ENCODE measurements around the gene RANBP3L. TPM values are rescaled to one million over a fixed set of nuclear protein-coding genes. Genes with fewer than 3 reads are reported as not detected.

RANBP3L gene
- total RNA-seq, 2 experiments from 2014 or later = not detected

GRCh38 chr5:36250427-36250826 lies 51.3 kb downstream of the RANBP3L start:
- Mint-ChIP-seq H3K4me3 (no peak overlapping the region), H3K27me3 (peaks cover 21% of the 10 kb centered on the region)
- CTCF ChIA-PET = interaction anchor here (0.7 to 2.5 kb wide), 3 partner anchors 8 to 1577 kb away, joined by 3 to 11 read pairs (median 4); partner anchors contain the start of gene NADK2

GRCh38 chr5:36246036-36246800 lies 55.5 kb downstream of the RANBP3L start:
- H3K27ac Mint-ChIP-seq = no peak overlapping the region
- ChIA-PET POLR2A (no interaction called here), CTCF (no interaction called here)
- no peak for DNase-seq
- H3K9me3 Mint-ChIP-seq = no peaks in the 10 kb centered on the region
- H3K36me3 Mint-ChIP-seq (ENCODE audit: low read depth) = no peaks in the 10 kb centered on the region
- H3K4me1 Mint-ChIP-seq = peaks cover 19% of the 10 kb centered on the region
- peaks cover 10% of the 10 kb centered on the region for H3K27me3 Mint-ChIP-seq
- H3K4me3 Mint-ChIP-seq = no peak overlapping the region

More at GRCh38 chr5:36250427-36250826, 51.3 kb downstream of the RANBP3L start:
- Mint-ChIP-seq H3K4me1 (no peaks in the 10 kb centered on the region), H3K36me3 (ENCODE audit: low read depth) (no peaks in the 10 kb centered on the region), H3K27ac (no peak overlapping the region), H3K9me3 (no peaks in the 10 kb centered on the region)
- DNase-seq = no peak
- POLR2A ChIA-PET = interaction anchor here (3.0 kb wide), 1 partner anchor 8 kb away, joined by 14 read pairs; the partner anchor contains the start of gene NADK2

- H3K9me3 Mint-ChIP-seq = no peaks in the 10 kb centered on the region
- H3K4me1 Mint-ChIP-seq = peaks cover 34% of the 10 kb centered on the region
- no peak for DNase-seq
- H3K36me3 Mint-ChIP-seq (ENCODE audit: low read depth) = no peaks in the 10 kb centered on the region
- no peak overlapping the region for H3K4me3 Mint-ChIP-seq
- peaks cover 4% of the 10 kb centered on the region for H3K27me3 Mint-ChIP-seq
- no peak overlapping the region for H3K27ac Mint-ChIP-seq
- ChIA-PET POLR2A (interaction anchor here (1.2 to 5.8 kb wide), 2 partner anchors 12 to 92 kb away, joined by 3 to 80 read pairs; partner anchors contain the start of genes LMBRD2 and SKP2), CTCF (interaction anchor here (1.1 to 1.2 kb wide), 2 partner anchors 166 to 167 kb away, joined by 3 to 4 read pairs; no protein-coding TSS in a partner anchor)
Observed at GRCh38 chr5:36244076-36244475, 57.6 kb downstream of the RANBP3L start.

- Mint-ChIP-seq H3K27ac (peak overlapping the region; percentile 24), H3K9me3 (no peaks in the 10 kb centered on the region), H3K4me3 (peak overlapping the region; percentile 43), H3K27me3 (peaks cover 4% of the 10 kb centered on the region), H3K36me3 (ENCODE audit: low read depth) (no peaks in the 10 kb centered on the region), H3K4me1 (peaks cover 37% of the 10 kb centered on the region)
- no peak for DNase-seq
- CTCF ChIA-PET = interaction anchor here (1.1 to 1.2 kb wide), 4 partner anchors 22 to 167 kb away, joined by 3 to 4 read pairs (median 3); no protein-coding TSS in a partner anchor
- POLR2A ChIA-PET = interaction anchor here (1.2 to 5.8 kb wide), 3 partner anchors 12 to 92 kb away, joined by 3 to 80 read pairs (median 5); partner anchors contain the start of genes LMBRD2 and SKP2
Observed at GRCh38 chr5:36243653-36244052, 58.0 kb downstream of the RANBP3L start.

GRCh38 chr5:36242534-36243485 lies 58.9 kb downstream of the RANBP3L start:
- no peak for DNase-seq
- peak overlapping the region; percentile 81 for H3K27ac Mint-ChIP-seq
- peak overlapping the region; percentile 87 for H3K4me3 Mint-ChIP-seq
- ChIA-PET POLR2A (interaction anchor here (0.5 to 5.8 kb wide), 16 partner anchors 9 to 1113 kb away, joined by 3 to 80 read pairs (median 4); partner anchors contain the start of genes LMBRD2, NIPBL and SKP2), CTCF (interaction anchor here (0.7 to 2.8 kb wide), 17 partner anchors 8 to 259 kb away, joined by 3 to 34 read pairs (median 4); partner anchors contain the start of genes LMBRD2, RANBP3L and SKP2)
- peaks cover under 1% of the 10 kb centered on the region for H3K27me3 Mint-ChIP-seq
- peaks cover 37% of the 10 kb centered on the region for H3K4me1 Mint-ChIP-seq
- no peaks in the 10 kb centered on the region for H3K36me3 Mint-ChIP-seq (ENCODE audit: low read depth)
- no peaks in the 10 kb centered on the region for H3K9me3 Mint-ChIP-seq

- Mint-ChIP-seq H3K4me1 (peaks cover 37% of the 10 kb centered on the region), H3K27ac (peak within 1 kb of the TSS; percentile 81), H3K4me3 (peak within 1 kb of the TSS; percentile 87), H3K27me3 (no peaks in the 10 kb centered on the region), H3K36me3 (ENCODE audit: low read depth) (no peaks in the 10 kb centered on the region), H3K9me3 (no peaks in the 10 kb centered on the region)
- ChIA-PET POLR2A (interaction anchor here (0.5 to 5.8 kb wide), 25 partner anchors 10 to 1326 kb away, joined by 3 to 80 read pairs (median 3); partner anchors contain the start of genes BRIX1, DNAJC21, LMBRD2 and NIPBL), CTCF (interaction anchor here (0.7 to 2.8 kb wide), 22 partner anchors 9 to 454 kb away, joined by 3 to 34 read pairs (median 4); partner anchors contain the start of genes LMBRD2, RANBP3L and SKP2)
- DNase-seq = peak; percentile 95
Observed at GRCh38 chr5:36241631-36242533, 59.8 kb downstream of the RANBP3L start, which contains the start of gene NADK2. NADK2 (minus strand) TSS chr5:36241925; CDS start chr5:36241798, 127 bp downstream.

- H3K27me3 Mint-ChIP-seq = no peaks in the 10 kb centered on the region
- no peaks in the 10 kb centered on the region for H3K9me3 Mint-ChIP-seq
- peaks cover 37% of the 10 kb centered on the region for H3K4me1 Mint-ChIP-seq
- no peaks in the 10 kb centered on the region for H3K36me3 Mint-ChIP-seq (ENCODE audit: low read depth)
- no peak for DNase-seq
- CTCF ChIA-PET = interaction anchor here (0.7 to 2.8 kb wide), 17 partner anchors 8 to 455 kb away, joined by 3 to 34 read pairs (median 6); partner anchors contain the start of genes LMBRD2, RANBP3L and SKP2
- H3K4me3 Mint-ChIP-seq = peak overlapping the region; percentile 78
- peak overlapping the region; percentile 72 for H3K27ac Mint-ChIP-seq
- POLR2A ChIA-PET = interaction anchor here (0.8 to 5.8 kb wide), 17 partner anchors 11 to 1325 kb away, joined by 3 to 80 read pairs (median 4); partner anchors contain the start of genes BRIX1, DNAJC21, LMBRD2 and NIPBL
Observed at GRCh38 chr5:36240779-36241630, 60.7 kb downstream of the RANBP3L start.

GRCh38 chr5:36239370-36240293 lies 62.1 kb downstream of the RANBP3L start:
- Mint-ChIP-seq H3K4me1 (peaks cover 37% of the 10 kb centered on the region), H3K27ac (peak overlapping the region; percentile 71), H3K27me3 (no peaks in the 10 kb centered on the region), H3K36me3 (ENCODE audit: low read depth) (no peaks in the 10 kb centered on the region), H3K9me3 (no peaks in the 10 kb centered on the region), H3K4me3 (peak overlapping the region; percentile 78)
- CTCF ChIA-PET = no interaction called here
- DNase-seq = no peak
- POLR2A ChIA-PET = interaction anchor here (4.0 to 5.8 kb wide), 2 partner anchors 10 to 88 kb away, joined by 26 to 80 read pairs; partner anchors contain the start of genes LMBRD2 and SKP2

- ChIA-PET CTCF (interaction anchor here (0.7 kb wide), 1 partner anchor 167 kb away, joined by 3 read pairs; no protein-coding TSS in a partner anchor), POLR2A (interaction anchor here (4.0 kb wide), 1 partner anchor 9 kb away, joined by 26 read pairs; no protein-coding TSS in a partner anchor)
- Mint-ChIP-seq H3K36me3 (ENCODE audit: low read depth) (no peaks in the 10 kb centered on the region), H3K4me3 (no peak overlapping the region), H3K9me3 (no peaks in the 10 kb centered on the region), H3K4me1 (peaks cover 34% of the 10 kb centered on the region), H3K27me3 (no peaks in the 10 kb centered on the region), H3K27ac (no peak overlapping the region)
- DNase-seq = no peak
Observed at GRCh38 chr5:36238502-36239295, 63.0 kb downstream of the RANBP3L start.
